SK-N-MC (cell line): ENCODE results near the gene MAMDC4.

Experiments used
- EZH2 ChIP-seq: fragments of 200-600 bp; sonication (generic); IDR thresholded peaks from one replicate; pipeline ENCODE4 v1.6.1; 2017; ENCODE audit warnings: antibody characterized with exemption
- FOXP2 ChIP-seq: optimal IDR thresholded peaks from 2 replicates; pipeline ENCODE3; 2011; ENCODE audit warnings: mild to moderate bottlenecking, moderate library complexity; ENCODE audit not compliant: insufficient read depth; ENCODE audit errors: extremely low read length, control extremely low read depth
- POLR2AphosphoS5 ChIP-seq: IDR thresholded peaks from 2 replicates; pipeline ENCODE4 v1.6.1; 2012; ENCODE audit warnings: mild to moderate bottlenecking, low read depth, low read length, borderline replicate concordance

DNA sequence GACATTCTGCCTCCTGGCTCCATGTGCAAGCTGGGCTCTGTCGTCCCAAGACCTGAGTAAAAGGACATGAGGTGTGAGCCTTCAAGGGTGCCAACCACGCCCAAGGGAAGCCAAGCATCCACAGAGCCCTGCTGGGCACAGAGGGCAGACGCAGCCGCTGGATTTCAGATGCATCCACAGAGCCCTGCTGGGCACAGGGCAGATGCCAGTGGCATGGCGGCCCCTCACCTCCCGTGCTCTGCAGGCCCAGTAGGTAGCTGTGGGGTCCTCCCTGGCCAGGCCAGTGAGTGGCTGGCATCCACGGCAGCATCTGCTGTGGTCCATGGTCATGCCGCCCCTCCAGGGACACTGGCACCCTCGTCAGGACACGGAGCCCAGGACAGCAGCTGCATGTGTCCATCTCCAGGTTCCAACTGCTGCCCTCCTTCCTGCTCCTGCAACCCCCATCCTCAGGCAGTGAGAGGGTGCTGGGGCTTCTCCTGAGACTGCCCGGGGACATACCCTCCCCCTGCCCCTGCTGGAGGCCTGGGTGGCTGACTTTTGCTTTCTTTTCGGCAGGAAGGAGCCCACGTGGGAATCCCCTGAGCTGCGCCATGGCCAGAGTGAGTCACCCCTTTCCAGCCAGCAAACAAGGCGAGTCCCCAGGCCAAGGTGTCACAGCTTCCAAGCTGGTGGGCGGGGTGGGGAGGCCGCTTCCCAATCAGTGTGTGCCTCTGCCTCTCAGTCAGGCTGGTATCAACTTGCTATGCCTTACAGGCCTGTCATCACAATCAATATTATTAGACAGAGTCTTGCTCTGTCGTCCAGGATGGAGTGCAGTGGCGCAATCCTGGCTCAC lies 30.2 kb downstream of the MAMDC4 start:
- no peak for TF ChIP-seq FOXP2
- TF ChIP-seq POLR2AphosphoS5, result no peak
- TF ChIP-seq EZH2, result no peak
